Right lobe of liver (tissue), 4 donors: Measurements from ENCODE around the gene AP3S2.

Source experiments
- CTCF ChIP-seq, 4 donors: fragments of 200-600 bp in 3 of 4; fragments of 450-650 bp in 1 of 4; IDR thresholded peaks; one replicate each; pipeline versions ENCODE4 v1.5.1 to v1.8.0; 2016 to 2022; ENCODE audit warnings: antibody characterized with exemption in 4 of 4, mild to moderate bottlenecking in 2 of 4
- POLR2A ChIP-seq: fragments of 450-650 bp; IDR thresholded peaks from one replicate; pipeline ENCODE4 v1.6.1; 2017; ENCODE audit warnings: antibody characterized with exemption, mild to moderate bottlenecking
- donor health status: DM: no; HTN: no; CAD: no.
- donor health status: DM: no; HTN: no; CAD: no.
- donor health status: DM: no; HTN: yes; CAD: no.

DNA sequence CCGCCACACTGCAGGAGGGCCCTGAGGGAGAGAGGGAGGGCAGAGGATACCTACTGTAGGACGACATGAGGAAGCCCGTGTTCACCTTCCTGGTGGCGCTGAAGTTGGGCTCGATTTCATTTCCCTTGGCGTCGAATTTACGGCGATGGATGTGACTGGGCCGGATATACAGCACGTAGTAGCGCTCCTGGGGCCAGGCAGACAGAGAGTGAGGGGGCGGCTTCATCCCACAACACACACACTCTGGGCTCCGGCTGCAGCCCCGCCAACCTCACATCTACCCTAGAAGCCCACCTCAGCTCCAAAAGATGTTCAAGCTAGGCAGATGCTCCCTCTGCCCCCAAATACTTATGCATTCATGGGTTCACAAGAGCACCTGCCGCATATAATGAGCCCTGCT, 14.4 kb upstream of the AP3S2 start:
- TF ChIP-seq CTCF (IDR thresholded peaks at IDR 0.05) (no peak), POLR2A (no peak)
